Trophoblast cell (in vitro differentiated cells and primary cell): ENCODE data around the gene SLC2A4RG.

ENCODE experiments used
- DNase-seq, 2 donors: peaks; one replicate each; pipeline ENCODE4 v3.0.0-alpha.2; 2016
- H2AFZ ChIP-seq: 2 replicates; pipeline ENCODE4 v1.6.1; 2013; ENCODE audit warnings: low read length, moderate library complexity, mild to moderate bottlenecking; ENCODE audit not compliant: insufficient read depth, poor library complexity
- H2AK5ac ChIP-seq: 2 replicates; pipeline ENCODE4 v1.6.1; 2013; ENCODE audit warnings: mild to moderate bottlenecking, low read length
- H2BK120ac ChIP-seq: 2 replicates; pipeline ENCODE4 v1.6.1; 2013; ENCODE audit warnings: low read length, mild to moderate bottlenecking, moderate library complexity; ENCODE audit not compliant: insufficient read depth, poor library complexity
- H2BK12ac ChIP-seq: 2 replicates; pipeline ENCODE4 v1.6.1; 2013; ENCODE audit warnings: mild to moderate bottlenecking, low read length, moderate library complexity
- H2BK5ac ChIP-seq: 2 replicates; pipeline ENCODE4 v1.6.1; 2013; ENCODE audit warnings: low read length, low read depth, moderate library complexity, mild to moderate bottlenecking; ENCODE audit not compliant: poor library complexity
- H3K14ac ChIP-seq: 2 replicates; pipeline ENCODE4 v1.6.1; 2013; ENCODE audit warnings: mild to moderate bottlenecking, low read length
- H3K18ac ChIP-seq: 2 replicates; pipeline ENCODE4 v1.6.1; 2013; ENCODE audit warnings: mild to moderate bottlenecking, low read length
- H3K23ac ChIP-seq: 2 replicates; pipeline ENCODE4 v1.6.1; 2013; ENCODE audit warnings: low read length
- H3K27ac ChIP-seq: 2 replicates; pipeline ENCODE4 v1.5.1; 2013; ENCODE audit warnings: low read depth, mild to moderate bottlenecking, inconsistent platforms, low read length, moderate library complexity
- H3K27me3 ChIP-seq: 2 replicates; pipeline ENCODE4 v1.6.1; 2013; ENCODE audit warnings: inconsistent platforms, mild to moderate bottlenecking, low read length, moderate library complexity; ENCODE audit not compliant: insufficient read depth
- H3K36me3 ChIP-seq, 2 experiments: 1 replicate in 1 of 2; 2 replicates in 1 of 2; pipeline ENCODE4 v1.6.1; 2013; ENCODE audit warnings: low read length in 2 of 2, mild to moderate bottlenecking in 2 of 2, moderate library complexity in 1 of 2; ENCODE audit not compliant: insufficient read depth in 2 of 2, control insufficient read depth in 1 of 2
- H3K4ac ChIP-seq: 2 replicates; pipeline ENCODE4 v1.6.1; 2013; ENCODE audit warnings: low read depth, mild to moderate bottlenecking, low read length, moderate library complexity
- H3K4me1 ChIP-seq, 2 experiments: 1 replicate in 1 of 2; 2 replicates in 1 of 2; pipeline ENCODE4 v1.6.1; 2013; ENCODE audit warnings: low read length in 2 of 2, mild to moderate bottlenecking in 2 of 2, moderate library complexity in 1 of 2; ENCODE audit not compliant: insufficient read depth in 2 of 2, control insufficient read depth in 1 of 2
- H3K4me2 ChIP-seq: 2 replicates; pipeline ENCODE4 v1.6.1; 2013; ENCODE audit warnings: inconsistent platforms, mild to moderate bottlenecking, low read length, moderate library complexity
- H3K4me3 ChIP-seq: 2 replicates; pipeline ENCODE4 v1.5.1; 2013; ENCODE audit warnings: mild to moderate bottlenecking, low read depth, low read length, inconsistent platforms
- H3K79me1 ChIP-seq: one replicate; pipeline ENCODE4 v1.6.1; 2013; ENCODE audit warnings: low read length
- H3K79me2 ChIP-seq: 2 replicates; pipeline ENCODE4 v1.6.1; 2013; ENCODE audit warnings: low read length, mild to moderate bottlenecking; ENCODE audit not compliant: control insufficient read depth, insufficient read depth, poor library complexity
- H3K9ac ChIP-seq: 2 replicates; pipeline ENCODE4 v1.6.1; 2013; ENCODE audit warnings: mild to moderate bottlenecking, low read length
- H3K9me3 ChIP-seq: 2 replicates; pipeline ENCODE4 v1.6.1; 2013; ENCODE audit warnings: low read depth, mild to moderate bottlenecking, control low read depth, inconsistent platforms, low read length; ENCODE audit not compliant: insufficient read depth
- H4K12ac ChIP-seq: 2 replicates; pipeline ENCODE4 v1.6.1; 2013; ENCODE audit warnings: low read depth, mild to moderate bottlenecking, low read length, moderate library complexity
- H4K8ac ChIP-seq: 2 replicates; pipeline ENCODE4 v1.6.1; 2013; ENCODE audit warnings: low read depth, mild to moderate bottlenecking, low read length, moderate library complexity
- H4K91ac ChIP-seq: one replicate; pipeline ENCODE4 v1.6.1; 2013; ENCODE audit warnings: low read depth, mild to moderate bottlenecking, low read length, moderate library complexity
- WGBS: extraction: QIAGEN DNeasy Blood & Tissue Kit; methylation state at CpG from one replicate; pipeline ENCODE4 v1.1.7; 2013; ENCODE audit warnings: missing lambda C conversion rate; ENCODE audit not compliant: insufficient read length, insufficient coverage; ENCODE audit errors: extremely low coverage; 5-methylcytosine and 5-hydroxymethylcytosine counted together

SLC2A4RG gene

GRCh38 chr20:63785691-63786131 is 46.1 kb downstream of the SLC2A4RG start:
- no peaks in the 10 kb centered on the region for H3K27me3 ChIP-seq
- H2AFZ ChIP-seq: no peak overlapping the region
- H3K18ac ChIP-seq: no peak overlapping the region
- H3K9ac ChIP-seq: no peak overlapping the region
- WGBS: no CpG with 5 or more reads among the region's 14 CpGs
- H3K9me3 ChIP-seq: no peaks in the 10 kb centered on the region
- H3K79me2 ChIP-seq: no peaks in the 10 kb centered on the region
- H4K8ac ChIP-seq: no peak overlapping the region
- H4K12ac ChIP-seq: no peak overlapping the region
- H3K4me1 ChIP-seq: no peaks in the 10 kb centered on the region
- H3K23ac ChIP-seq: no peak overlapping the region
- H3K36me3 ChIP-seq: peaks cover 19 to 20% of the 10 kb centered on the region in 2 experiments
- no peak overlapping the region for H3K27ac ChIP-seq
- no peak overlapping the region for H3K14ac ChIP-seq
- no peak overlapping the region for H3K4me2 ChIP-seq
- no peak for DNase-seq
- no peak overlapping the region for H2AK5ac ChIP-seq
- no peak overlapping the region for H2BK5ac ChIP-seq
- peak overlapping the region; percentile 30 for H3K4me3 ChIP-seq
- no peak overlapping the region for H2BK120ac ChIP-seq
- H4K91ac ChIP-seq: no peak overlapping the region
- no peak overlapping the region for H2BK12ac ChIP-seq
- H3K4ac ChIP-seq: no peak overlapping the region
- no peaks in the 10 kb centered on the region for H3K79me1 ChIP-seq

GRCh38 chr20:63787302-63787701 is 47.7 kb downstream of the SLC2A4RG start:
- no peak overlapping the region for H4K8ac ChIP-seq
- H3K27ac ChIP-seq: no peak overlapping the region
- no CpG with 5 or more reads among the region's 11 CpGs for WGBS
- no peaks in the 10 kb centered on the region for H3K79me1 ChIP-seq
- H3K9me3 ChIP-seq: no peaks in the 10 kb centered on the region
- no peak overlapping the region for H2BK12ac ChIP-seq
- no peak overlapping the region for H3K9ac ChIP-seq
- no peaks in the 10 kb centered on the region for H3K4me1 ChIP-seq
- no peak overlapping the region for H2AK5ac ChIP-seq
- no peak overlapping the region for H3K4me3 ChIP-seq
- H2AFZ ChIP-seq: no peak overlapping the region
- no peak overlapping the region for H4K91ac ChIP-seq
- no peak overlapping the region for H3K23ac ChIP-seq
- no peak overlapping the region for H2BK5ac ChIP-seq
- no peak overlapping the region for H3K4me2 ChIP-seq
- H3K14ac ChIP-seq: no peak overlapping the region
- no peak for DNase-seq
- H3K4ac ChIP-seq: no peak overlapping the region
- no peaks in the 10 kb centered on the region for H3K79me2 ChIP-seq
- no peak overlapping the region for H2BK120ac ChIP-seq
- H4K12ac ChIP-seq: no peak overlapping the region
- H3K36me3 ChIP-seq: peaks cover 21 to 22% of the 10 kb centered on the region in 2 experiments
- H3K27me3 ChIP-seq: no peaks in the 10 kb centered on the region
- H3K18ac ChIP-seq: no peak overlapping the region

GRCh38 chr20:63787749-63788148 is 48.2 kb downstream of the SLC2A4RG start:
- Histone ChIP-seq H3K79me2 (no peaks in the 10 kb centered on the region), H3K4me2 (no peak overlapping the region), H3K4me3 (no peak overlapping the region), H4K8ac (no peak overlapping the region), H2BK5ac (no peak overlapping the region), H4K12ac (no peak overlapping the region), H3K79me1 (no peaks in the 10 kb centered on the region), H2AFZ (no peak overlapping the region), H3K27me3 (no peaks in the 10 kb centered on the region), H2AK5ac (no peak overlapping the region), H3K18ac (no peak overlapping the region), H3K23ac (no peak overlapping the region), H3K9me3 (no peaks in the 10 kb centered on the region), H3K9ac (no peak overlapping the region), H2BK120ac (no peak overlapping the region), H2BK12ac (no peak overlapping the region), H3K27ac (no peak overlapping the region), H4K91ac (no peak overlapping the region), H3K4ac (no peak overlapping the region), H3K36me3 (peaks cover 21 to 22% of the 10 kb centered on the region in 2 experiments), H3K14ac (no peak overlapping the region), H3K4me1 (no peaks in the 10 kb centered on the region)
- WGBS: no CpG with 5 or more reads among the region's 16 CpGs
- DNase-seq: no peak

- Histone ChIP-seq H2AFZ (no peak overlapping the region), H3K27ac (no peak overlapping the region), H3K23ac (no peak overlapping the region), H3K9me3 (no peaks in the 10 kb centered on the region), H2BK120ac (no peak overlapping the region), H3K4me2 (no peak overlapping the region), H3K79me1 (no peaks in the 10 kb centered on the region), H3K79me2 (no peaks in the 10 kb centered on the region), H3K9ac (no peak overlapping the region), H4K8ac (no peak overlapping the region), H3K18ac (no peak overlapping the region), H4K12ac (no peak overlapping the region), H2AK5ac (no peak overlapping the region), H3K27me3 (no peaks in the 10 kb centered on the region), H4K91ac (no peak overlapping the region), H3K4me3 (no peak overlapping the region), H2BK12ac (no peak overlapping the region), H3K36me3 (peaks cover 21 to 22% of the 10 kb centered on the region in 2 experiments), H2BK5ac (no peak overlapping the region), H3K14ac (no peak overlapping the region), H3K4me1 (no peaks in the 10 kb centered on the region), H3K4ac (no peak overlapping the region)
- no CpG with 5 or more reads among the region's 57 CpGs for WGBS
- no peak for DNase-seq
These were observed 50.4 kb downstream of the SLC2A4RG start for GRCh38 chr20:63789836-63790571.
